Thyroid gland (tissue), 4 donors: ENCODE measurements around the gene KCTD6. TPM values are rescaled to one million over a fixed set of nuclear protein-coding genes. Genes with fewer than 3 reads are reported as not detected.

Source experiments
- DNase-seq, 2 donors: peaks; one replicate each; pipeline ENCODE4 v3.0.0-alpha.2; 2019
- H3K27ac ChIP-seq, 3 donors: fragments of 200-600 bp; sonication (generic); 1 replicate in 2 of 3; 2 replicates in 1 of 3; pipeline ENCODE4 v1.5.1; 2016 to 2019; ENCODE audit warnings: mild to moderate bottlenecking in 1 of 3, moderate library complexity in 1 of 3
- H3K27me3 ChIP-seq: fragments of 200-600 bp; sonication (generic); one replicate; pipeline ENCODE4 v1.5.1; 2019
- H3K36me3 ChIP-seq, 2 donors: fragments of 200-600 bp; sonication (generic); one replicate each; pipeline ENCODE4 v1.5.1; 2016 to 2019
- H3K4me1 ChIP-seq, 2 donors: fragments of 200-600 bp; sonication (generic); one replicate each; pipeline ENCODE4 v1.5.1; 2017 to 2019
- H3K4me3 ChIP-seq, 3 donors: fragments of 200-600 bp; sonication (generic); replicated peaks in 1 of 3; 1 replicate in 2 of 3; 2 replicates in 1 of 3; pipeline ENCODE4 v1.5.1; 2016; ENCODE audit warnings: mild to moderate bottlenecking in 1 of 3
- H3K9me3 ChIP-seq: fragments of 200-600 bp; sonication (generic); one replicate; pipeline ENCODE4 v1.5.1; 2017
- CTCF ChIP-seq, 6 experiments: fragments of 200-600 bp in 3 of 6; fragments of 450-650 bp in 3 of 6; sonication (generic) in 3 of 6; IDR thresholded peaks; one replicate each; pipeline ENCODE4 v1.5.1; 2016 to 2019; ENCODE audit warnings: antibody characterized with exemption in 6 of 6, mild to moderate bottlenecking in 2 of 6, inconsistent platforms in 1 of 6, moderate library complexity in 1 of 6
- POLR2A ChIP-seq, 2 donors: fragments of 450-650 bp; IDR thresholded peaks; one replicate each; pipeline ENCODE4 v1.6.1; 2017; ENCODE audit warnings: antibody characterized with exemption in 2 of 2, mild to moderate bottlenecking in 2 of 2, moderate library complexity in 1 of 2
- WGBS, 2 donors: methylation state at CpG; one replicate each; pipeline ENCODE4 v1.1.5; 2017; 5-methylcytosine and 5-hydroxymethylcytosine counted together
- intact Hi-C: fragments of 100-400 bp; cut with DNase I; formaldehyde crosslinking; loops from one replicate; pipeline ENCODE4 v1.15.1; 2023
- total RNA-seq, 4 donors: library from RNA; depleted of rRNA; stranded (reverse); fragments of >200 nt; gene quantifications; one replicate each; pipeline ENCODE4 v1.2.3, GENCODE V29; 2016

KCTD6 gene
- total RNA-seq, 4 donors from 2014 or later: 16.6 to 33.6 (median 21.3) TPM

- Histone ChIP-seq H3K4me1 (peaks cover 6 to 8% of the 10 kb centered on the region in 2 donors), H3K27me3 (no peaks in the 10 kb centered on the region), H3K27ac (no peak overlapping the region), H3K36me3 (no peaks in the 10 kb centered on the region), H3K4me3 (no peak overlapping the region), H3K9me3 (no peaks in the 10 kb centered on the region)
- TF ChIP-seq CTCF (IDR thresholded peaks at IDR 0.05) (peak; percentile 42 to 85 (median 67)), POLR2A (IDR thresholded peaks at IDR 0.05) (no peak)
- DNase-seq: peak; percentile 72 to 77
- 35 to 39% methylated on average over 18 of the region's 18 CpGs for WGBS, 2 donors
- intact Hi-C loops: no loop called here
Measured at GRCh38 chr3:58463181-58463941, 28.5 kb upstream of the KCTD6 start.

GRCh38 chr3:58463942-58464271, 28.0 kb upstream of the KCTD6 start:
- no peaks in the 10 kb centered on the region for H3K27me3 ChIP-seq
- H3K36me3 ChIP-seq: no peaks in the 10 kb centered on the region
- intact Hi-C loops: no loop called here
- no peak overlapping the region for H3K4me3 ChIP-seq
- TF ChIP-seq POLR2A (IDR thresholded peaks at IDR 0.05): no peak
- peak in 1 of 6 experiments; percentile 1 for TF ChIP-seq CTCF (IDR thresholded peaks at IDR 0.05)
- DNase-seq: no peak
- no peak overlapping the region for H3K27ac ChIP-seq
- WGBS, 2 donors: 44 to 45% methylated on average over 5 of the region's 5 CpGs
- no peaks in the 10 kb centered on the region for H3K9me3 ChIP-seq
- H3K4me1 ChIP-seq: peaks cover 6 to 8% of the 10 kb centered on the region in 2 donors

GRCh38 chr3:58464866-58465265, 27.0 kb upstream of the KCTD6 start:
- Histone ChIP-seq H3K4me3 (no peak overlapping the region), H3K4me1 (peaks cover 6 to 8% of the 10 kb centered on the region in 2 donors), H3K27ac (no peak overlapping the region), H3K9me3 (no peaks in the 10 kb centered on the region), H3K27me3 (no peaks in the 10 kb centered on the region), H3K36me3 (no peaks in the 10 kb centered on the region)
- no peak for DNase-seq
- 83 to 88% methylated on average over 3 of the region's 3 CpGs for WGBS, 2 donors
- intact Hi-C loops: no loop called here
- TF ChIP-seq POLR2A (IDR thresholded peaks at IDR 0.05): no peak
- TF ChIP-seq CTCF (IDR thresholded peaks at IDR 0.05): no peak

GRCh38 chr3:58466899-58467563, 24.9 kb upstream of the KCTD6 start:
- no peak for TF ChIP-seq CTCF (IDR thresholded peaks at IDR 0.05)
- TF ChIP-seq POLR2A (IDR thresholded peaks at IDR 0.05): no peak
- DNase-seq: no peak

GRCh38 chr3:58469096-58469495, 22.8 kb upstream of the KCTD6 start:
- intact Hi-C loops: no loop called here
- no peak overlapping the region for H3K4me3 ChIP-seq

More at GRCh38 chr3:58466899-58467563, 24.9 kb upstream of the KCTD6 start:
- Histone ChIP-seq H3K4me3 (no peak overlapping the region), H3K27me3 (no peaks in the 10 kb centered on the region), H3K36me3 (no peaks in the 10 kb centered on the region), H3K27ac (no peak overlapping the region), H3K4me1 (peaks cover 14 to 23% of the 10 kb centered on the region in 2 donors), H3K9me3 (no peaks in the 10 kb centered on the region)
- intact Hi-C loops: no loop called here
- WGBS, 2 donors: 92 to 95% methylated on average over 4 of the region's 4 CpGs

More at GRCh38 chr3:58469096-58469495, 22.8 kb upstream of the KCTD6 start:
- Histone ChIP-seq H3K27ac (no peak overlapping the region), H3K9me3 (no peaks in the 10 kb centered on the region), H3K27me3 (no peaks in the 10 kb centered on the region), H3K4me1 (peaks cover 8 to 15% of the 10 kb centered on the region in 2 donors), H3K36me3 (no peaks in the 10 kb centered on the region)
- 90% methylated on average over 4 of the region's 4 CpGs for WGBS, 2 donors
- no peak for DNase-seq
- TF ChIP-seq POLR2A (IDR thresholded peaks at IDR 0.05): no peak
- no peak for TF ChIP-seq CTCF (IDR thresholded peaks at IDR 0.05)
